Smooth muscle cell (in vitro differentiated cells): ENCODE data around the gene CDC6. TPM values are rescaled to one million over a fixed set of nuclear protein-coding genes. Genes with fewer than 3 reads are reported as not detected.

Experiments
- DNase-seq: peaks from one replicate; lab custom pipeline; 2025; ENCODE audit not compliant: unreplicated experiment; lab: John Stamatoyannopoulos, UW
- H2AFZ ChIP-seq: fragments of 200-600 bp; sonication (generic); 2 replicates; pipeline ENCODE4 v1.6.0; 2016; ENCODE audit warnings: antibody characterized with exemption, low read depth, mild to moderate bottlenecking
- H3F3A ChIP-seq: fragments of 200-600 bp; sonication (generic); 2 replicates; pipeline ENCODE4 v1.6.0; 2017; ENCODE audit warnings: antibody characterized with exemption, low read depth
- H3K27ac ChIP-seq: fragments of 200-600 bp; sonication (generic); 2 replicates; pipeline ENCODE4 v1.5.1; 2016; ENCODE audit warnings: low read depth, mild to moderate bottlenecking
- H3K27me3 ChIP-seq: fragments of 200-600 bp; sonication (generic); 2 replicates; pipeline ENCODE4 v1.6.1; 2016; ENCODE audit warnings: low read depth, mild to moderate bottlenecking
- H3K36me3 ChIP-seq: fragments of 200-600 bp; sonication (generic); 2 replicates; pipeline ENCODE4 v1.5.1; 2016; ENCODE audit warnings: low read depth
- H3K4me1 ChIP-seq: fragments of 200-600 bp; sonication (generic); 2 replicates; pipeline ENCODE4 v1.5.1; 2016; ENCODE audit warnings: low read depth
- H3K4me2 ChIP-seq: fragments of 200-600 bp; sonication (generic); 2 replicates; pipeline ENCODE4 v1.6.0; 2016; ENCODE audit warnings: mild to moderate bottlenecking
- H3K4me3 ChIP-seq: fragments of 200-600 bp; sonication (generic); 2 replicates; pipeline ENCODE4 v1.5.1; 2016; ENCODE audit warnings: mild to moderate bottlenecking
- H3K79me2 ChIP-seq: fragments of 200-600 bp; sonication (generic); 2 replicates; pipeline ENCODE4 v1.6.0; 2016; ENCODE audit warnings: low read depth, mild to moderate bottlenecking
- H3K9ac ChIP-seq: fragments of 200-600 bp; sonication (generic); 2 replicates; pipeline ENCODE4 v1.6.0; 2016; ENCODE audit warnings: low read depth
- H3K9me3 ChIP-seq: fragments of 200-600 bp; sonication (generic); replicated peaks from 2 replicates; pipeline ENCODE4 v1.5.1; 2016; ENCODE audit warnings: low read depth
- H4K20me1 ChIP-seq: fragments of 200-600 bp; sonication (generic); 2 replicates; pipeline ENCODE4 v1.6.0; 2016; ENCODE audit warnings: low read depth
- WGBS: methylation state at CpG from one replicate; pipeline ENCODE4 v1.1.7; 2016; ENCODE audit warnings: low lambda C conversion rate; 5-methylcytosine and 5-hydroxymethylcytosine counted together
- polyA plus RNA-seq: library from polyadenylated mRNA; unstranded; fragments of >200 nt; fragmentation: Nextera tagmentation; extraction: Ambion mirVana; gene quantifications from 2 replicates; pipeline ENCODE4 v1.2.1, GENCODE V29; 2016
- total RNA-seq: library from RNA; depleted of rRNA; stranded (reverse); fragments of >200 nt; gene quantifications from 2 replicates; pipeline ENCODE4 v1.2.3, GENCODE V29; 2014
- TF ChIP-seq, protein P1 (sequence below): fragments of 200-600 bp; sonication (generic); IDR thresholded peaks from 2 replicates; pipeline ENCODE4 v1.5.1; 2017; ENCODE audit warnings: borderline replicate concordance, mild to moderate bottlenecking, antibody characterized with exemption; ENCODE audit not compliant: insufficient read depth, poor library complexity, severe bottlenecking

Gene CDC6
- total and polyA plus RNA-seq, 2 experiments from 2014 or later, result 5.5 to 15.1 TPM

DNA sequence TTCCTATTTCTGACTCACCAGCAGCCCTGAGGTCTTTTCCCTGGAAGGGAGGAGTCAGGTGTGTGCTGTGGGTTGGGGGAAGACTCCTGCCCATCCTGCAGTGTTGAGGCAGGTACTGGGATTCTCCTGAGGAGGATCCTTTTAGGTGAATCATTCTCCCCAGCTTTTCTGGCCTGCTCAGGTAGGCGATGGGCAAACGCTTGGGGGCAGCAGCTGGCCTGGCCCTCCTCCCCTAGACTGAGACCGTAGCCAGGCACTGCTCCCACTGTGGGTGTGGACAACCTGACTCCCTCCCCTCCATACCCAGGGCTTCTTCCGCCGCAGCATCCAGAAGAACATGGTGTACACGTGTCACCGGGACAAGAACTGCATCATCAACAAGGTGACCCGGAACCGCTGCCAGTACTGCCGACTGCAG, 61.8 kb downstream of the CDC6 start:
- DNase-seq, result no peak
- H3K4me2 ChIP-seq, result no peak overlapping the region
- H3K27ac ChIP-seq, result no peak overlapping the region

DNA sequence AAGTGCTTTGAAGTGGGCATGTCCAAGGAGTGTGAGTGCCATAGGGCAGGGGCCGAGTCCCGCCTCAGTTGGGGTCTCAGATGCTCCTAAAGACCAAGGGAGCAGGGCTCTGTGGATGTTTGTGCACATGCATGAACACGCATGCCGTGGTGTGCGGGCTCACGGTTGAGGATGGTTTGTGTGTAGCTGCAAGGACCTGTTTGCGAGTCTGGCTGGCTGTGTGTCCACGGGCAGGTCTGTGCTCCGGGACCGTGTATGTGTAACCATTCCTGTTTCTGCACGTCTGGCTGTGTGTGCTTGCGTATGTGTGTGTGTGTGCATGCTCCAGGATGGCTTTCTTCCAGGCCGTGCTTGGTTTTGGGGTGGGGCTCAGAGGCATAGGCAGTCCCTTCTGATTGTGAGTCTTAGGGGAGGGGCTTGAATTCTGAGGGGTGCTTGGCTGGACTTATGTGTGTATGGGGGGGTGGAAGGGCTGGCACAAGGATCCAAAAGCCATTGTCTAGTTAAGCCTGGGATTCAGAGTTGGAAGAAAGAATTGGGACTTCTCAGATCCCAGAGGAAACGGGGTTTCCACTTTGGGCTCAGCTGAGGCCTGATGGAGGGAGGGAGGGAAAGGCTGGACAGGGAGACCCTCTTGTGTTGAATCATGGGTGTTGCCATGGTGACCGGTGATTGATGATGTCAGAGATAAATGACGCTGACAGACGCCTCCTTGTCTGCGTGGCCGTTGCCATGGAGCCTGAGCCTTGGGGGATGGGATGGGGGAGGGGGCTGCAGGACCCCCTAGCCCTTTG, 62.4 kb downstream of the CDC6 start:
- Histone ChIP-seq H3K79me2 (peaks cover 40% of the 10 kb centered on the region), H3K9ac (no peak overlapping the region), H2AFZ (no peak overlapping the region), H3K4me2 (no peak overlapping the region), H3K9me3 (no peaks in the 10 kb centered on the region), H3K4me1 (peaks cover 46% of the 10 kb centered on the region), H3K36me3 (no peaks in the 10 kb centered on the region), H3K27ac (no peak overlapping the region), H3K4me3 (no peak overlapping the region), H4K20me1 (peaks cover 62% of the 10 kb centered on the region), H3K27me3 (no peaks in the 10 kb centered on the region), H3F3A (no peaks in the 10 kb centered on the region)
- TF ChIP-seq, protein P1, sequence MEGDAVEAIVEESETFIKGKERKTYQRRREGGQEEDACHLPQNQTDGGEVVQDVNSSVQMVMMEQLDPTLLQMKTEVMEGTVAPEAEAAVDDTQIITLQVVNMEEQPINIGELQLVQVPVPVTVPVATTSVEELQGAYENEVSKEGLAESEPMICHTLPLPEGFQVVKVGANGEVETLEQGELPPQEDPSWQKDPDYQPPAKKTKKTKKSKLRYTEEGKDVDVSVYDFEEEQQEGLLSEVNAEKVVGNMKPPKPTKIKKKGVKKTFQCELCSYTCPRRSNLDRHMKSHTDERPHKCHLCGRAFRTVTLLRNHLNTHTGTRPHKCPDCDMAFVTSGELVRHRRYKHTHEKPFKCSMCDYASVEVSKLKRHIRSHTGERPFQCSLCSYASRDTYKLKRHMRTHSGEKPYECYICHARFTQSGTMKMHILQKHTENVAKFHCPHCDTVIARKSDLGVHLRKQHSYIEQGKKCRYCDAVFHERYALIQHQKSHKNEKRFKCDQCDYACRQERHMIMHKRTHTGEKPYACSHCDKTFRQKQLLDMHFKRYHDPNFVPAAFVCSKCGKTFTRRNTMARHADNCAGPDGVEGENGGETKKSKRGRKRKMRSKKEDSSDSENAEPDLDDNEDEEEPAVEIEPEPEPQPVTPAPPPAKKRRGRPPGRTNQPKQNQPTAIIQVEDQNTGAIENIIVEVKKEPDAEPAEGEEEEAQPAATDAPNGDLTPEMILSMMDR, result no peak
- 58% methylated on average over 19 of the region's 19 CpGs for WGBS
- no peak for DNase-seq

More for the DNA sequence above, 61.8 kb downstream of the CDC6 start:
- Histone ChIP-seq H3K79me2 (peaks cover 41% of the 10 kb centered on the region), H3K9ac (no peak overlapping the region), H3K9me3 (no peaks in the 10 kb centered on the region), H3K4me1 (peaks cover 52% of the 10 kb centered on the region), H2AFZ (no peak overlapping the region), H3K4me3 (no peak overlapping the region), H3K36me3 (no peaks in the 10 kb centered on the region), H3K27me3 (no peaks in the 10 kb centered on the region), H4K20me1 (peaks cover 61% of the 10 kb centered on the region), H3F3A (no peaks in the 10 kb centered on the region)
- TF ChIP-seq, protein P1, result no peak
- 80% methylated on average over 10 of the region's 10 CpGs for WGBS

DNA sequence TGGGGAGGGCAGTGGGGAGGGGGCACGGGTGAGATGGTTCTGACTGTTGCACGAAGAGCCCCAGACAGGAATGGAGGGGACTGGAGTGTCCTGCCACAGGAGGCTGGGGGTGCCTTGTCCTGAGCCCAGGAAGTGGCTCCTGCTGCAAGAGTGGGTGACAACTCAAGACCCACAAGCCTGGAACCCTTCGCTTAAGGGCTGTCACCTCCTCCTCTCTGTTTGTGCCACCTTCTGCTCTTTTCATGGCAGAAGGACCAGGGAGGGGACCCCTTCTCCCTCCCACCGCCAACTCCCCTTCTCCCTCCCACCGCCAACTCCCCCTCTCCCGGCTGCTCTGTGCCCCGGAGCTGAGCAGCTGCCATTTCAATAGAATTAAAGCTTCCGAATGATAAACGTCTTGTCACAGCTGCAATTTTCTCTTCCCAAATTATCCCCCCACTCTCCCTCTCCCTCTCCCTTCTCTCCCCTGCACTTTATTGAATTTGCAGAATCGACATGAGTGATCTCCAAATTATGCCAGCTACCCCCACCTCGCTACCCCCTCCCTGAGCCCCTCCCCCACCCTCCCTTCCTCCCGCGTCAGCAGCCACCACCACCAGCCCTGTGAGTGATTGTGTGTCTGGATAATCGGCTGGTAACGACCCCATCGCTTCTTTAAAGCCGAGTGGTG, 63.1 kb downstream of the CDC6 start:
- Histone ChIP-seq H3F3A (no peaks in the 10 kb centered on the region), H3K27me3 (no peaks in the 10 kb centered on the region), H4K20me1 (peaks cover 55% of the 10 kb centered on the region), H3K9ac (no peak overlapping the region), H3K36me3 (no peaks in the 10 kb centered on the region), H3K79me2 (peaks cover 34% of the 10 kb centered on the region), H3K4me1 (peaks cover 38% of the 10 kb centered on the region), H3K4me2 (no peak overlapping the region), H3K4me3 (no peak overlapping the region), H2AFZ (no peak overlapping the region), H3K9me3 (no peaks in the 10 kb centered on the region), H3K27ac (no peak overlapping the region)
- TF ChIP-seq, protein P1, result no peak
- WGBS, result 22% methylated on average over 15 of the region's 17 CpGs
- DNase-seq, result no peak
